ENCODE results near the gene EPB41.

- TF ChIP-seq, protein P1, sequence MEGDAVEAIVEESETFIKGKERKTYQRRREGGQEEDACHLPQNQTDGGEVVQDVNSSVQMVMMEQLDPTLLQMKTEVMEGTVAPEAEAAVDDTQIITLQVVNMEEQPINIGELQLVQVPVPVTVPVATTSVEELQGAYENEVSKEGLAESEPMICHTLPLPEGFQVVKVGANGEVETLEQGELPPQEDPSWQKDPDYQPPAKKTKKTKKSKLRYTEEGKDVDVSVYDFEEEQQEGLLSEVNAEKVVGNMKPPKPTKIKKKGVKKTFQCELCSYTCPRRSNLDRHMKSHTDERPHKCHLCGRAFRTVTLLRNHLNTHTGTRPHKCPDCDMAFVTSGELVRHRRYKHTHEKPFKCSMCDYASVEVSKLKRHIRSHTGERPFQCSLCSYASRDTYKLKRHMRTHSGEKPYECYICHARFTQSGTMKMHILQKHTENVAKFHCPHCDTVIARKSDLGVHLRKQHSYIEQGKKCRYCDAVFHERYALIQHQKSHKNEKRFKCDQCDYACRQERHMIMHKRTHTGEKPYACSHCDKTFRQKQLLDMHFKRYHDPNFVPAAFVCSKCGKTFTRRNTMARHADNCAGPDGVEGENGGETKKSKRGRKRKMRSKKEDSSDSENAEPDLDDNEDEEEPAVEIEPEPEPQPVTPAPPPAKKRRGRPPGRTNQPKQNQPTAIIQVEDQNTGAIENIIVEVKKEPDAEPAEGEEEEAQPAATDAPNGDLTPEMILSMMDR (IDR thresholded peaks at IDR 0.05), result no peak
- TF ChIP-seq POLR2A (IDR thresholded peaks at IDR 0.05) (no peak), POLR2AphosphoS5 (IDR thresholded peaks at IDR 0.05) (peak; percentile 58)
Observed at GRCh38 chr1:28950006-28950405, 35.6 kb downstream of the EPB41 start.

All from prostate gland (tissue), 2 donors.